Heart right ventricle (tissue), 16 donors: Measurements from ENCODE around the gene CSNK1D. TPM values are rescaled to one million over a fixed set of nuclear protein-coding genes. Genes with fewer than 3 reads are reported as not detected.
A peak's percentile ranks its signal among the peaks of the same experiment; 100 is the strongest.

ENCODE experiments used
- ATAC-seq, 8 donors: fragments of 200-7000 bp; cut with Tn5 transposase; one replicate each; pipeline ENCODE4 v1.9.1; 2020; ENCODE audit warnings: mild to moderate bottlenecking in 8 of 8, moderate library complexity in 8 of 8, moderate number of reproducible peaks in 1 of 8
- DNase-seq, 2 donors: peaks; one replicate each; pipeline ENCODE4 v3.0.0-alpha.2; 2020
- H3K27ac ChIP-seq, 10 donors: fragments of 200-600 bp; sonication (generic) in 2 of 10; one replicate each; pipeline versions ENCODE4 v1.5.0 to v1.8.0; 2020 to 2022; ENCODE audit warnings: mild to moderate bottlenecking in 3 of 10
- H3K27me3 ChIP-seq, 7 donors: fragments of 200-600 bp; one replicate each; pipeline ENCODE4 v1.8.0; 2021 to 2022; ENCODE audit warnings: mild to moderate bottlenecking in 2 of 7
- H3K36me3 ChIP-seq, 9 donors: fragments of 200-600 bp; sonication (generic) in 1 of 9; one replicate each; pipeline versions ENCODE4 v1.5.0 to v1.8.0; 2020 to 2022; ENCODE audit warnings: mild to moderate bottlenecking in 2 of 9
- H3K4me1 ChIP-seq, 9 donors: fragments of 200-600 bp; sonication (generic) in 1 of 9; one replicate each; pipeline versions ENCODE4 v1.5.0 to v1.8.0; 2020 to 2022; ENCODE audit warnings: mild to moderate bottlenecking in 4 of 9
- H3K4me3 ChIP-seq, 10 donors: fragments of 200-600 bp; sonication (generic) in 2 of 10; one replicate each; pipeline versions ENCODE4 v1.5.0 to v1.8.0; 2020 to 2022; ENCODE audit warnings: mild to moderate bottlenecking in 7 of 10, moderate library complexity in 2 of 10
- H3K9me3 ChIP-seq, 11 donors: fragments of 200-600 bp in 10 of 11; sonication (generic) in 2 of 11; one replicate each; pipeline versions ENCODE4 v1.5.0 to v1.8.0; 2013 to 2022; ENCODE audit warnings: mild to moderate bottlenecking in 2 of 11, control low read depth in 1 of 11, moderate library complexity in 1 of 11
- WGBS, 2 donors: extraction: QIAGEN DNeasy Blood & Tissue Kit; methylation state at CpG; one replicate each; pipeline ENCODE4 v1.1.7; 2013; ENCODE audit warnings: inconsistent platforms in 1 of 2; 5-methylcytosine and 5-hydroxymethylcytosine counted together
- intact Hi-C, 10 donors: fragments of 100-400 bp; cut with DNase I; formaldehyde crosslinking; loops; one replicate each; pipeline versions ENCODE4 v1.11.1 to v1.14.2; 2022
- polyA plus RNA-seq, 2 donors: library from polyadenylated mRNA; stranded (reverse); fragments of 200-250 nt; gene quantifications; one replicate each; pipeline ENCODE4 v1.2.3, GENCODE V29; 2013
- total RNA-seq, 10 donors: library from RNA; stranded (reverse); fragmentation: NEBNext Ultra II Directional in 3 of 10; extraction: Animal tissue kit (Norgen Biotek cat#: 25700) in 3 of 10; gene quantifications; one replicate each; pipeline versions ENCODE4 v1.2.1 to v1.2.4, GENCODE V29; 2021 to 2023
- TF ChIP-seq, protein P1 (sequence below), 9 donors: fragments of 200-600 bp; sonication (generic) in 2 of 9; IDR thresholded peaks; one replicate each; pipeline versions ENCODE4 v1.5.0 to v1.8.0; 2021 to 2022; ENCODE audit warnings: antibody characterized with exemption in 9 of 9, mild to moderate bottlenecking in 5 of 9, moderate library complexity in 1 of 9
- donor health status: Arrhythmogenic right ventricular cardiomyopathy.
- donor health status: ischemic (EF 13 %, LVEDD 7.1; RV severe dilation, severe dysfunction).
- donor health status: healthy with polysubstance abuse.
- donor health status: DM: no; HTN: yes; CAD: no.
- donor health status: DM: no; HTN: no; CAD: no.
- donor health status: ischemic (EF 25% LVEDD 6.9; RV normal size, moderate dysfunction).
- donor health status: ischemic (EF 25% LVEDD 5.7; RV mildly dilated, moderate dysfunction).
- donor health status: healthy.
- donor health status: DM: yes; HTN: yes; CAD: no.
- donor health status: Ischemic cardiomyopathy.
- donor health status: ischemic (EF 35%, LVEDD 5.7; RV mildly dilated, moderate dysfunction).
- donor health status: nonischemic (EF 11% LVEDD 7.7; RV severe dilation, severe dysfunction).
- donor health status: DM: yes; HTN: yes; CAD: no.
- donor health status: PGD.
- donor health status: ischemic (EF 29% LVEDD 5.4; RV normal size, mild dysfunction).
- donor health status: nonischemic (EF 23%, LVEDD 6.1; RV moderate dilation, normal function).

The CSNK1D gene
- total and polyA plus RNA-seq, 12 donors = 54.4 to 72.7 (median 66.8) TPM

DNA sequence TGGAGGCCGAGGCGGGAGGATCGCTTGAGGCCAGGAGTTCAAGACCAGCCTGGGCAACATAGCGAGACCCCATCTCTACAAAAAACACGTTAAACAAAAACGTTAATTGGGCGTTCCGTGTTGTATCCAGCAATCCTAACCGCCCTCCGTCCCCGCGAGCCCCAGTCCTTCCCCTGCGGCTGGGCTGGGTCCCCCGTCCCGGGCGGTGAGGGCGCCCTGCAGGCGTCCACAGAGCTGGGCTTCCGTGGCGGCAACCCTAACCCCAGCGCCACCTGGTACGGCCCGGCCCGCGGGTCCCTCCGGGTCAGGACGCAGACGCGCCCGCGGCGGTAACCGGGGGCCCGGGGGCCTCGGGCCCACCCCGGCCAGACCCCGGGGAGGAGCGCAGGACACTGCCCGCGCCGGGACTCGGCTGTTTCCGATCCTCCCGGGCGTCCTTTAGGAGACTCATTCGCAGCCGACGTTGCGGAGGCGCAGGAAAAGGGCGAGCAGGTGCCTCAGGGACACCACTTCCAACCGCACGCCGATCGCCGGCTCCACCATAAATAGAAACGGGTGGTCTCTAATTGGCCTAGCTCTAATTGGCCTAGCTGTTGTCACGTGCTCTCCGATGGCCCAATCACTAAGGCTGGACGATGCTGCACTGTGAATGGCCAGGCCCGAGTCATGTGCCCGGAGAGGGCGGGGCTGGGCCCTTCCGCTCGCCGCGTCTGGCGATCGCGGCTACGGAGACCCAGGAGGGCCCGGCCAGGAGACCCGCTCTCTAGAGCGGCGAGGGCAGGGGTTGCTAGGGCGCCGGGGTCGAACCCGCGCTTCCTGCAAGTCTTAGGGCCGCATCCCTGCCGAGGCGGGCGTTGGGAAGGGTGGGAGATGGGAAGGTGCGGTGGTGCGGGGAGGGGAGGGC lies 19.0 kb upstream of the CSNK1D start:
- H3K4me1 ChIP-seq = peaks cover 14 to 63% (median 45%) of the 10 kb centered on the region in 9 donors
- intact Hi-C loops = loop anchor here in 3 of 10 donors (2.0 to 10.0 kb wide), 2 partner anchors 20 to 48 kb away; partner anchors contain the start of gene CSNK1D (in 1 of the 3)

DNA sequence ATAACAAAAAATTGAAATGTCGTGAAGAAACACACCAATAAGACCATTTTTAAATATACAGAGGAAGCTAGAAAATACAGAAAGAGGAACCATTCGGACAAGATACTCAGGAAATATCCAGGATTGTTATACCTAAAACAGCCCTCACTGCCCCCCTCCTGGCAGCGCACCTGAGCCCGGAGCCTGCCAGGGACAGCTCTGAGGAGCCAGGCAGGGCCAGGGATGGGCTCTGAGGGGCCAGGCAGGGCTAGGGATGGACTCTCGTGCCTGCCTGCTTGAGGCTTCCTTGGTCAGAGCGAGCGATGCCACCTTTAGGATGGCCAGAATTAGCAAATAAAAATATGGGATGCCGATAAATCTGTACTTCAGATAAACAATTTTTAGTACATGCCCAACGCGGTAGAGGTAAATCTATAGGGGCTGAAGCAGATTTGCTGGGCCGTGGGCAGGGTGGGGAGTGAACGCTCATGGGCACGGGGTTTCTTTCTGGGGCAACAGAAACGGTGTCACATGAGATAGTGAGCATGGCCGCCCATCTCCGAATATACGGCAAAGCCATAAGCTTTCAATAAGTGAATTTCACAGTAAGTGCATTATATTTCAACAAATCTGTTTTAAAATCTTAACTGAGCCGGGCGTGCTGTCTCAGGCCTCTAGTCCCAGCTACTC lies 18.2 kb upstream of the CSNK1D start:
- no peaks in the 10 kb centered on the region for H3K9me3 ChIP-seq
- peak overlapping the region; percentile 53 to 93 (median 76) for H3K4me3 ChIP-seq
- H3K4me1 ChIP-seq = peaks cover 13 to 62% (median 46%) of the 10 kb centered on the region in 9 donors
- intact Hi-C loops = loop anchor here in 4 of 10 donors (2.0 to 10.0 kb wide), 2 partner anchors 19 to 47 kb away; partner anchors contain the start of gene CSNK1D (in 2 of the 4)
- DNase-seq (no peak), ATAC-seq (no peak)
- TF ChIP-seq, protein P1, sequence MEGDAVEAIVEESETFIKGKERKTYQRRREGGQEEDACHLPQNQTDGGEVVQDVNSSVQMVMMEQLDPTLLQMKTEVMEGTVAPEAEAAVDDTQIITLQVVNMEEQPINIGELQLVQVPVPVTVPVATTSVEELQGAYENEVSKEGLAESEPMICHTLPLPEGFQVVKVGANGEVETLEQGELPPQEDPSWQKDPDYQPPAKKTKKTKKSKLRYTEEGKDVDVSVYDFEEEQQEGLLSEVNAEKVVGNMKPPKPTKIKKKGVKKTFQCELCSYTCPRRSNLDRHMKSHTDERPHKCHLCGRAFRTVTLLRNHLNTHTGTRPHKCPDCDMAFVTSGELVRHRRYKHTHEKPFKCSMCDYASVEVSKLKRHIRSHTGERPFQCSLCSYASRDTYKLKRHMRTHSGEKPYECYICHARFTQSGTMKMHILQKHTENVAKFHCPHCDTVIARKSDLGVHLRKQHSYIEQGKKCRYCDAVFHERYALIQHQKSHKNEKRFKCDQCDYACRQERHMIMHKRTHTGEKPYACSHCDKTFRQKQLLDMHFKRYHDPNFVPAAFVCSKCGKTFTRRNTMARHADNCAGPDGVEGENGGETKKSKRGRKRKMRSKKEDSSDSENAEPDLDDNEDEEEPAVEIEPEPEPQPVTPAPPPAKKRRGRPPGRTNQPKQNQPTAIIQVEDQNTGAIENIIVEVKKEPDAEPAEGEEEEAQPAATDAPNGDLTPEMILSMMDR (IDR thresholded peaks at IDR 0.05) = no peak
- H3K36me3 ChIP-seq = no peaks in the 10 kb centered on the region
- H3K27me3 ChIP-seq = no peaks in the 10 kb centered on the region
- 87 to 91% methylated on average over 19 of the region's 19 CpGs for WGBS, 2 donors
- H3K27ac ChIP-seq = peak overlapping the region in 9 of 10 donors; percentile 91 to 99 (median 96)

More for the DNA sequence above, 19.0 kb upstream of the CSNK1D start:
- H3K9me3 ChIP-seq = no peaks in the 10 kb centered on the region
- no peaks in the 10 kb centered on the region for H3K27me3 ChIP-seq
- TF ChIP-seq, protein P1 (IDR thresholded peaks at IDR 0.05) = no peak
- H3K4me3 ChIP-seq = peak overlapping the region; percentile 53 to 93 (median 76)
- WGBS, 2 donors = 4 to 5% methylated on average over 78 to 86 of the region's 86 CpGs
- peak; percentile 92 to 96 (median 95) for ATAC-seq
- H3K27ac ChIP-seq = peak overlapping the region; percentile 86 to 99 (median 96)
- peak; percentile 94 to 97 for DNase-seq
- H3K36me3 ChIP-seq = no peaks in the 10 kb centered on the region

DNA sequence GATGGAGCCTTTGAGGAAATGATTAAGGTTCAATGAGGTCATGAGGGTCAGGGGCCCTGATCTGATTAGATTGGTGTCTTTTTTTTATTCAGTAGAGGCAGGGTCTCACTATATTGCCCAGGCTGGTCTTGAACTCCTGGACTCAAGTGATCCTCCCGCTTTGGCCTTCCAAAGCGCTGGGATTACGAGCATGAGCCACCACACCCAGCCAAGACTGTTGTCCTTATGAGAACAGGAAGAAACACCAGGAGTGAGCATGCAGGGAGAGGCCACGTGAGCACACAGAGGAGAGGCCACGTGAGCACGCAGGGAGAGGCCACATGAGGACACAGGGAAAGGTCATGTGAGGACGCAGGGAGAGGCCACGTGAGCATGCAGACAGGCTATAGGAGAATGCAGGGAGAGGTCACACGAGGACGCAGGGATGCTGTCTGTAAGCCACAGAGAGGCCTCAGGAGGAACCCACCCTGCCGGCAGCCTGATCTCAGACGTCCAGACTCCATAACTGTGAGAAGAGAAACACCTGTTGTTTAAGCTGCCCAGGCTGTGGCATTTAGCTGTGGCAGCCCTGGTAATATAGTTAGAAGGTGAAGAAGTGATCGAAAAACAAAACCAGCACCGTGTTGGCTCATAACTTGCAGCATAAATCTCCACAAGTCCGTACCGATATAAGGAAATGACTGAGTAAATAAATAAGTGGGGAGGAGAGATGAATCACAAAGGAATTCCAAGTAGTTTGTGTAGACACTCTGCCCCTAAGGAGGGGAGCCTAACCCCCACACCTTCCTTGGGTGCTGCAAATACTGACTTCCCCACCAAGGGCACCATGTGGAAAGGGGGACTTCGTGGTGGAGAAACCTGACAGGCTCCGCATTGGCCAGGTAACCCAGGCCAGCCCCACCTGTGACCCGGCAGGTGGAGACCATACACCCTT lies 14.6 kb upstream of the CSNK1D start:
- intact Hi-C loops = loop anchor here in 2 of 10 donors (1.0 to 2.0 kb wide), 2 partner anchors 15 kb away; partner anchors contain the start of gene CSNK1D (in 2 of the 2)
- H3K4me3 ChIP-seq = no peak overlapping the region
- WGBS, 2 donors = 32 to 37% methylated on average over 19 of the region's 19 CpGs
- peak; percentile 78 to 87 for DNase-seq
- no peaks in the 10 kb centered on the region for H3K27me3 ChIP-seq
- peak; percentile 48 to 82 (median 64) for ATAC-seq
- peaks cover 12 to 47% (median 28%) of the 10 kb centered on the region in 9 donors for H3K4me1 ChIP-seq
- H3K27ac ChIP-seq = peak overlapping the region; percentile 38 to 93 (median 72)
- no peaks in the 10 kb centered on the region for H3K36me3 ChIP-seq
- TF ChIP-seq, protein P1 (IDR thresholded peaks at IDR 0.05) = no peak
- no peaks in the 10 kb centered on the region for H3K9me3 ChIP-seq
